Measurements from ENCODE around the gene ST6GALNAC3.

- TF ChIP-seq CTCF (IDR thresholded peaks at IDR 0.05) (no peak), EZH2 (IDR thresholded peaks at IDR 0.05) (no peak), EZH2phosphoT487 (IDR thresholded peaks at IDR 0.05) (no peak)
Observed at GRCh38 chr1:76587212-76587611, 512.7 kb downstream of the ST6GALNAC3 start.
